BJ (cell line): ENCODE data around the gene RELL1. TPM values are rescaled to one million over a fixed set of nuclear protein-coding genes. Genes with fewer than 3 reads are reported as not detected.
"Not testable (repeated sequence)": the region's sequence is repeated elsewhere in the genome, so short reads cannot be mapped to it uniquely, and the experiment has no call there.

Experiments
- CTCF ChIA-PET: fragments of 350-600 bp; formaldehyde crosslinking; extraction: SDS; loops from one replicate; lab custom pipeline; 2021; ENCODE audit warnings: antibody characterized with exemption, inconsistent platforms; lab: Yijun Ruan, JAX
- POLR2A ChIA-PET: fragments of 300-600 bp; sonication (Branson Sonifier 250); formaldehyde crosslinking; extraction: SDS; loops from one replicate; lab custom pipeline; 2021; ENCODE audit warnings: antibody characterized with exemption; lab: Charles Lee
- DNase-seq: peaks from one replicate; pipeline ENCODE4 v3.0.0-alpha.2; 2011; ENCODE audit warnings: low read depth
- H3K27me3 ChIP-seq: 2 replicates; pipeline ENCODE4 v1.6.0; 2011; ENCODE audit warnings: low read length; ENCODE audit not compliant: control insufficient read depth, insufficient read depth
- H3K36me3 ChIP-seq: 2 replicates; pipeline ENCODE4 v1.5.1; 2011; ENCODE audit warnings: low read length; ENCODE audit not compliant: control insufficient read depth, insufficient read depth
- H3K4me3 ChIP-seq: 2 replicates; pipeline ENCODE4 v1.5.1; 2011; ENCODE audit warnings: low read depth, mild to moderate bottlenecking, control low read depth, low read length
- polyA plus RNA-seq: library from polyadenylated mRNA; depleted of rRNA; stranded (reverse); fragments of >200 nt; gene quantifications from 2 replicates; pipeline ENCODE4 v1.2.3, GENCODE V29; 2011
- TF ChIP-seq, protein P1 (sequence below): IDR thresholded peaks from 2 replicates; pipeline ENCODE4 v1.5.1; 2011; ENCODE audit warnings: low read depth, mild to moderate bottlenecking, control low read depth, inconsistent platforms, low read length, moderate library complexity; ENCODE audit not compliant: insufficient read depth

Gene RELL1
- polyA plus RNA-seq, 1 experiment, result 6.5 TPM

- TF ChIP-seq, protein P1, sequence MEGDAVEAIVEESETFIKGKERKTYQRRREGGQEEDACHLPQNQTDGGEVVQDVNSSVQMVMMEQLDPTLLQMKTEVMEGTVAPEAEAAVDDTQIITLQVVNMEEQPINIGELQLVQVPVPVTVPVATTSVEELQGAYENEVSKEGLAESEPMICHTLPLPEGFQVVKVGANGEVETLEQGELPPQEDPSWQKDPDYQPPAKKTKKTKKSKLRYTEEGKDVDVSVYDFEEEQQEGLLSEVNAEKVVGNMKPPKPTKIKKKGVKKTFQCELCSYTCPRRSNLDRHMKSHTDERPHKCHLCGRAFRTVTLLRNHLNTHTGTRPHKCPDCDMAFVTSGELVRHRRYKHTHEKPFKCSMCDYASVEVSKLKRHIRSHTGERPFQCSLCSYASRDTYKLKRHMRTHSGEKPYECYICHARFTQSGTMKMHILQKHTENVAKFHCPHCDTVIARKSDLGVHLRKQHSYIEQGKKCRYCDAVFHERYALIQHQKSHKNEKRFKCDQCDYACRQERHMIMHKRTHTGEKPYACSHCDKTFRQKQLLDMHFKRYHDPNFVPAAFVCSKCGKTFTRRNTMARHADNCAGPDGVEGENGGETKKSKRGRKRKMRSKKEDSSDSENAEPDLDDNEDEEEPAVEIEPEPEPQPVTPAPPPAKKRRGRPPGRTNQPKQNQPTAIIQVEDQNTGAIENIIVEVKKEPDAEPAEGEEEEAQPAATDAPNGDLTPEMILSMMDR, result no peak
- CTCF ChIA-PET, result interaction anchor here (0.9 kb wide), 1 partner anchor 72 kb away, joined by 3 read pairs; no protein-coding TSS in a partner anchor
- POLR2A ChIA-PET, result interaction anchor here (0.7 kb wide), 1 partner anchor 12 kb away, joined by 3 read pairs; no protein-coding TSS in a partner anchor
- Histone ChIP-seq H3K36me3 (no peaks in the 10 kb centered on the region), H3K27me3 (no peaks in the 10 kb centered on the region), H3K4me3 (no peak overlapping the region)
- no peak for DNase-seq
Observed at GRCh38 chr4:37674439-37674838, 11.7 kb downstream of the RELL1 start.

GRCh38 chr4:37673538-37674192, 12.5 kb downstream of the RELL1 start:
- TF ChIP-seq, protein P1, result no peak
- Histone ChIP-seq H3K36me3 (no peaks in the 10 kb centered on the region), H3K4me3 (no peak overlapping the region), H3K27me3 (no peaks in the 10 kb centered on the region)
- CTCF ChIA-PET, result interaction anchor here (0.9 kb wide), 1 partner anchor 71 kb away, joined by 3 read pairs; no protein-coding TSS in a partner anchor
- POLR2A ChIA-PET, result no interaction called here
- no peak for DNase-seq

GRCh38 chr4:37671072-37671471, 15.1 kb downstream of the RELL1 start:
- TF ChIP-seq, protein P1, result no peak

GRCh38 chr4:37670249-37670648, 15.9 kb downstream of the RELL1 start:
- ChIA-PET CTCF (interaction anchor here (0.7 kb wide), 2 partner anchors 15 to 16 kb away, joined by 3 to 4 read pairs; no protein-coding TSS in a partner anchor), POLR2A (no interaction called here)
- TF ChIP-seq, protein P1, result no peak

More at GRCh38 chr4:37671072-37671471, 15.1 kb downstream of the RELL1 start:
- POLR2A ChIA-PET, result no interaction called here
- Histone ChIP-seq H3K36me3 (no peaks in the 10 kb centered on the region), H3K4me3 (no peak overlapping the region), H3K27me3 (no peaks in the 10 kb centered on the region)
- CTCF ChIA-PET, result interaction anchor here (0.7 kb wide), 2 partner anchors 15 to 16 kb away, joined by 3 to 4 read pairs; no protein-coding TSS in a partner anchor
- DNase-seq, result no peak

DNA sequence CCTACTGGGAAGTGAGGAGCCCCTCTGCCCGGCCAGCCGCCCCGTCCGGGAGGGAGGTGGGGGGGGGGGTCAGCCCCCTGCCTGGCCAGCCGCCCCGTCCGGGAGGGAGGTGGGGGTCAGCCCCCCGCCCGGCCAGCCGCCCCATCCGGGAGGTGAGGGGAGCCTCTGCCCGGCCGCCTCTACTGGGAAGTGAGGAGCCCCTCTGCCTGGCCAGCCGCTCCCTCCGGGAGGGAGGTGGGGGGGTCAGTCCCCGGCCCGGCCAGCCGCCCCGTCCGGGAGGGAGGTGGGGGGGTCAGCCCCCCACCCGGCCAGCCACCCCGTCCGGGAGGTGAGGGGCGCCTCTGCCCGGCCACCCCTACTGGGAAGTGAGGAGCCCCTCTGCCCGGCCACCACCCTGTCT, 17.1 kb downstream of the RELL1 start:
- H3K36me3 ChIP-seq, DNase-seq, CTCF ChIA-PET, H3K4me3 ChIP-seq, H3K27me3 ChIP-seq, POLR2A ChIA-PET: not testable (repeated sequence)

More at GRCh38 chr4:37670249-37670648, 15.9 kb downstream of the RELL1 start:
- no peaks in the 10 kb centered on the region for H3K36me3 ChIP-seq
- H3K4me3 ChIP-seq, result no peak overlapping the region
- no peaks in the 10 kb centered on the region for H3K27me3 ChIP-seq
- no peak for DNase-seq
